K562 (cell line): ENCODE results near the gene TCF4. TPM values are rescaled to one million over a fixed set of nuclear protein-coding genes. Genes with fewer than 3 reads are reported as not detected.

Experiments used
- ATAC-seq: fragments of 200-7000 bp; cut with Tn5 transposase; 3 replicates; pipeline ENCODE4 v1.9.1; 2020; ENCODE audit warnings: moderate library complexity
- BruUV-seq: library from RNA; stranded (reverse); fragments of 400-500 nt; replicated peaks from 2 replicates; lab custom pipeline; 2021; lab: Mats Ljungman, UMichigan
- CTCF ChIA-PET: fragments of 300-600 bp; formaldehyde crosslinking; extraction: SDS; loops from one replicate; lab custom pipeline; 2021; ENCODE audit warnings: low intra/inter-chr PET ratio; lab: Yijun Ruan, JAX
- POLR2A ChIA-PET: fragments of 300-600, 350-650 bp; sonication (Branson Sonifier 250); formaldehyde crosslinking; extraction: SDS; loops from one replicate; lab custom pipeline; 2021; ENCODE audit warnings: antibody characterized with exemption, inconsistent platforms; lab: Yijun Ruan, JAX
- DNase-seq, 4 experiments: peaks; one replicate each; pipeline versions ENCODE4 v3.0.0 to v3.0.0-alpha.2; 2011 to 2018; ENCODE audit warnings: low spot score in 3 of 4, mixed read lengths in 3 of 4; ENCODE audit errors: extremely low read depth in 1 of 4
- FAIRE-seq: peaks from 2 replicates; lab custom pipeline; 2011; peaks lifted over from hg19 to GRCh38; lab: Jason Lieb, UNC
- H2AFZ ChIP-seq: 2 replicates; pipeline ENCODE4 v1.6.0; 2011; ENCODE audit warnings: low read depth, low read length, control low read depth, inconsistent platforms
- H3K27ac ChIP-seq: fragments of 200-600 bp; 3 replicates; pipeline ENCODE4 v1.8.0; 2011; ENCODE audit warnings: low read depth, mild to moderate bottlenecking, control low read depth, inconsistent platforms, low read length, moderate library complexity, mixed read lengths; ENCODE audit errors: extremely low read depth
- H3K27me3 ChIP-seq, 2 experiments: fragments of 300-600 bp in 1 of 2; 2 replicates in 1 of 2; 3 replicates in 1 of 2; pipeline versions ENCODE4 v1.6.0 to v1.8.0; 2011; ENCODE audit warnings: inconsistent platforms in 2 of 2, low read length in 2 of 2, mild to moderate bottlenecking in 1 of 2, mixed read lengths in 1 of 2, moderate library complexity in 1 of 2; ENCODE audit not compliant: control insufficient read depth in 2 of 2, insufficient read depth in 2 of 2
- H3K36me3 ChIP-seq: fragments of 300-600 bp; 3 replicates; pipeline ENCODE4 v1.8.0; 2011; ENCODE audit warnings: mild to moderate bottlenecking, low read length, inconsistent platforms; ENCODE audit not compliant: control insufficient read depth, insufficient read depth
- H3K4me1 ChIP-seq, 2 experiments: fragments of 200-600 bp in 1 of 2; replicated peaks in 1 of 2; 2 replicates in 1 of 2; 3 replicates in 1 of 2; pipeline versions ENCODE4 v1.5.1 to v1.8.0; 2011; ENCODE audit warnings: inconsistent platforms in 2 of 2, low read length in 2 of 2, mild to moderate bottlenecking in 1 of 2, mixed read lengths in 1 of 2, moderate library complexity in 1 of 2; ENCODE audit not compliant: control insufficient read depth in 2 of 2, insufficient read depth in 2 of 2
- H3K4me2 ChIP-seq: 2 replicates; pipeline ENCODE4 v1.6.1; 2011; ENCODE audit warnings: low read length, control low read depth, inconsistent platforms, mixed read lengths; ENCODE audit not compliant: insufficient read depth
- H3K4me3 ChIP-seq: fragments of 200-600 bp; sonication (generic), shearing (Covaris generic); 2 replicates; pipeline ENCODE4 v1.5.1; 2016; ENCODE audit warnings: control low read depth, inconsistent platforms
- H3K79me2 ChIP-seq: fragments of 200-600 bp; 3 replicates; pipeline ENCODE4 v1.8.0; 2011; ENCODE audit warnings: low read length, inconsistent platforms; ENCODE audit not compliant: control insufficient read depth, insufficient read depth
- H3K9ac ChIP-seq, 2 experiments: 2 replicates each; pipeline versions ENCODE4 v1.6.0 to v1.6.1; 2011; ENCODE audit warnings: low read depth in 2 of 2, low read length in 2 of 2, control low read depth in 1 of 2, inconsistent platforms in 1 of 2, mild to moderate bottlenecking in 1 of 2, mixed read lengths in 1 of 2; ENCODE audit not compliant: insufficient read depth in 1 of 2
- H3K9me1 ChIP-seq: one replicate; pipeline ENCODE4 v1.6.0; 2011; ENCODE audit warnings: inconsistent platforms, mild to moderate bottlenecking, low read length, moderate library complexity; ENCODE audit not compliant: control insufficient read depth, insufficient read depth
- H3K9me3 ChIP-seq: replicated peaks from 2 replicates; pipeline ENCODE4 v1.5.1; 2011; ENCODE audit warnings: low read depth, low read length, inconsistent platforms; ENCODE audit not compliant: control insufficient read depth, insufficient read depth
- H4K20me1 ChIP-seq: replicated peaks from 2 replicates; pipeline ENCODE4 v1.6.1; 2011; ENCODE audit warnings: low read length, inconsistent platforms, mixed read lengths; ENCODE audit not compliant: control insufficient read depth, insufficient read depth
- DIDO1 ChIP-seq: fragments of 450-650 bp; IDR thresholded peaks from 2 replicates; pipeline ENCODE4 v1.6.1; 2016; ENCODE audit warnings: low read depth, missing biosample characterization, missing genetic modification characterization
- RCOR1 ChIP-seq, 2 experiments: IDR thresholded peaks; 2 replicates each; pipeline ENCODE4 v1.6.1; 2012; ENCODE audit warnings: low read depth in 2 of 2, low read length in 2 of 2, borderline replicate concordance in 1 of 2, improper control_type of control experiment in 1 of 2
- SP2 ChIP-seq: IDR thresholded peaks from 2 replicates; pipeline ENCODE4 v1.6.1; 2011; ENCODE audit warnings: mild to moderate bottlenecking, low read depth, low read length, moderate library complexity; ENCODE audit not compliant: poor library complexity, severe bottlenecking; ENCODE audit errors: extremely low read depth
- TARDBP ChIP-seq: fragments of 450-650 bp; IDR thresholded peaks from 2 replicates; pipeline ENCODE4 v1.6.1; 2016
- TCF7L2 ChIP-seq: fragments of 150-350 bp; IDR thresholded peaks from 2 replicates; pipeline ENCODE4 v1.6.1; 2016; ENCODE audit warnings: low read depth, mild to moderate bottlenecking, low read length, moderate library complexity
- TRIM28 ChIP-seq: fragments of 450-650 bp; IDR thresholded peaks from 2 replicates; pipeline ENCODE4 v1.6.1; 2017
- TSC22D4 ChIP-seq: fragments of 450-650 bp; IDR thresholded peaks from 2 replicates; pipeline ENCODE4 v1.6.1; 2016; ENCODE audit warnings: missing genetic modification characterization, missing biosample characterization, control low read depth
- ZNF431 ChIP-seq: sonication (generic); formaldehyde crosslinking; IDR thresholded peaks from 2 replicates; pipeline ENCODE4 v1.8.0; 2022; ENCODE audit warnings: mild to moderate bottlenecking, missing genetic modification reagents
- ZNF655 ChIP-seq: fragments of 250-450 bp; sonication (Bioruptor Pico); IDR thresholded peaks from 2 replicates; pipeline ENCODE4 v1.5.0; 2021
- ZNF740 ChIP-seq, 3 experiments: fragments of 200-800 bp in 1 of 3; sonication (Bioruptor generic) in 1 of 3; sonication (generic) in 1 of 3; formaldehyde crosslinking in 1 of 3; IDR thresholded peaks; 2 replicates each; pipeline versions ENCODE4 v1.6.1 to v1.8.0; 2016 to 2022; ENCODE audit warnings: mild to moderate bottlenecking in 2 of 3, missing compliant biosample characterization in 2 of 3, missing genetic modification characterization in 2 of 3, missing genetic modification reagents in 1 of 3
- ZNF780A ChIP-seq: fragments of 250-450 bp; sonication (Bioruptor Pico); IDR thresholded peaks from 2 replicates; pipeline ENCODE4 v1.5.0; 2021; ENCODE audit warnings: mild to moderate bottlenecking
- WGBS: fragments of 100-300 bp; shearing (Covaris generic); methylation state at CpG from one replicate; pipeline ENCODE4 v1.1.6; 2016; ENCODE audit warnings: low coverage, mixed read lengths; ENCODE audit not compliant: insufficient coverage; ENCODE audit errors: missing lambda C conversion rate; 5-methylcytosine and 5-hydroxymethylcytosine counted together
- in situ Hi-C: fragments of 300-500 bp; cut with MboI; formaldehyde crosslinking; loops from 4 replicates; pipeline ENCODE4 v1.15.0; 2018; ENCODE audit warnings: inconsistent platforms, mixed read lengths
- intact Hi-C: fragments of 100-400 bp; cut with micrococcal nuclease; formaldehyde crosslinking; loops from 2 replicates; pipeline ENCODE4 v1.14.2; 2022
- polyA plus RNA-seq, 8 experiments: library from polyadenylated mRNA; depleted of rRNA in 4 of 8; stranded (reverse) in 5 of 8; unstranded in 3 of 8; fragments of >200 nt; fragmentation: Nextera tagmentation in 2 of 8; fragmentation: Illumina TruSeq in 1 of 8; extraction: Ambion mirVana in 2 of 8; extraction: Trizol in 1 of 8; gene quantifications; 2 replicates each; pipeline versions ENCODE4 v1.2.1 to v1.2.3, GENCODE V29; 2011 to 2014; ENCODE audit warnings: inconsistent platforms in 1 of 8, missing spikeins in 1 of 8
- total RNA-seq, 7 experiments: library from RNA; depleted of rRNA in 6 of 7; stranded (reverse); fragments of >200 nt in 6 of 7; fragmentation: Illumina TruSeq in 2 of 7; extraction: Trizol in 2 of 7; gene quantifications; 2 replicates each; pipeline versions ENCODE4 v1.2.1 to v1.2.3, GENCODE V29; 2011 to 2021; ENCODE audit warnings: low replicate concordance in 1 of 7
- TF ChIP-seq, protein P1 (sequence below): IDR thresholded peaks from 3 replicates; pipeline ENCODE4 v1.6.1; 2011; ENCODE audit warnings: borderline replicate concordance, mild to moderate bottlenecking; ENCODE audit not compliant: insufficient read length, insufficient read depth
- TF ChIP-seq, protein P2 (sequence below): fragments of 250-450 bp; sonication (Bioruptor Pico); IDR thresholded peaks from 2 replicates; pipeline ENCODE4 v1.8.0; 2022; ENCODE audit warnings: moderate library complexity, mild to moderate bottlenecking, inconsistent platforms

Gene TCF4
- total and polyA plus RNA-seq, 9 of the 15 experiments (the other 6 are each of a cell fraction or from before 2014, with no cell fraction given): 4.8 to 24.7 (median 15.2) TPM

GRCh38 chr18:55354795-55355194, 233.2 kb downstream of the TCF4 start:
- POLR2A ChIA-PET: interaction anchor here (1.1 kb wide), 1 partner anchor 11 kb away, joined by 4 read pairs; no protein-coding TSS in a partner anchor
- TF ChIP-seq ZNF431 (CRISPR knock-in tag) (no peak), ZNF655 (no peak)
- Histone ChIP-seq H3K9ac (no peak overlapping the region), H3K27me3 (no peaks in the 10 kb centered on the region), H4K20me1 (no peaks in the 10 kb centered on the region), H2AFZ (no peak overlapping the region), H3K79me2 (no peaks in the 10 kb centered on the region), H3K36me3 (no peaks in the 10 kb centered on the region), H3K4me1 (no peaks in the 10 kb centered on the region), H3K27ac (no peak overlapping the region), H3K4me2 (no peak overlapping the region), H3K9me3 (no peaks in the 10 kb centered on the region), H3K4me3 (no peak overlapping the region), H3K9me1 (no peaks in the 10 kb centered on the region)
- WGBS: 58% methylated on average over 4 of the region's 4 CpGs
- no TSS peak for BruUV-seq
- in situ Hi-C loops (no loop called here), intact Hi-C loops (no loop called here)
- ATAC-seq (no peak), FAIRE-seq (no peak), DNase-seq (no peak)
- CTCF ChIA-PET: no interaction called here

- Histone ChIP-seq H3K27ac (no peak overlapping the region), H3K4me1 (no peaks in the 10 kb centered on the region), H3K9me1 (no peaks in the 10 kb centered on the region), H3K79me2 (no peaks in the 10 kb centered on the region), H3K9me3 (no peaks in the 10 kb centered on the region), H3K9ac (no peak overlapping the region), H2AFZ (no peak overlapping the region), H3K27me3 (no peaks in the 10 kb centered on the region), H3K36me3 (no peaks in the 10 kb centered on the region), H3K4me3 (no peak overlapping the region), H4K20me1 (no peaks in the 10 kb centered on the region), H3K4me2 (no peak overlapping the region)
- CTCF ChIA-PET: no interaction called here
- no TSS peak for BruUV-seq
- POLR2A ChIA-PET: no interaction called here
- DNase-seq (no peak), FAIRE-seq (no peak), ATAC-seq (no peak)
- intact Hi-C loops: no loop called here
- in situ Hi-C loops: no loop called here
- WGBS: 84% methylated on average over 3 of the region's 3 CpGs
- TF ChIP-seq TRIM28 (no peak), ZNF740 (CRISPR knock-in tag; IDR thresholded peaks at IDR 0.05) (no peak), ZNF740 (tag; IDR thresholded peaks at IDR 0.05) (no peak), SP2 (no peak), DIDO1 (tag) (no peak), TSC22D4 (tag) (no peak), ZNF780A (no peak), TCF7L2 (no peak), TARDBP (no peak), RCOR1 (IDR thresholded peaks at IDR 0.05; ENCODE audit: borderline replicate concordance in 1 of 2, low read depth in 2 of 2, low read length in 2 of 2) (no peak)
- TF ChIP-seq, protein P1, sequence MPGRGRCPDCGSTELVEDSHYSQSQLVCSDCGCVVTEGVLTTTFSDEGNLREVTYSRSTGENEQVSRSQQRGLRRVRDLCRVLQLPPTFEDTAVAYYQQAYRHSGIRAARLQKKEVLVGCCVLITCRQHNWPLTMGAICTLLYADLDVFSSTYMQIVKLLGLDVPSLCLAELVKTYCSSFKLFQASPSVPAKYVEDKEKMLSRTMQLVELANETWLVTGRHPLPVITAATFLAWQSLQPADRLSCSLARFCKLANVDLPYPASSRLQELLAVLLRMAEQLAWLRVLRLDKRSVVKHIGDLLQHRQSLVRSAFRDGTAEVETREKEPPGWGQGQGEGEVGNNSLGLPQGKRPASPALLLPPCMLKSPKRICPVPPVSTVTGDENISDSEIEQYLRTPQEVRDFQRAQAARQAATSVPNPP: no peak
- TF ChIP-seq, protein P2, sequence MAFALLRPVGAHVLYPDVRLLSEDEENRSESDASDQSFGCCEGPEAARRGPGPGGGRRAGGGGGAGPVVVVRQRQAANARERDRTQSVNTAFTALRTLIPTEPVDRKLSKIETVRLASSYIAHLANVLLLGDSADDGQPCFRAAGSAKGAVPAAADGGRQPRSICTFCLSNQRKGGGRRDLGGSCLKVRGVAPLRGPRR (CRISPR knock-in tag): no peak
These were observed 234.2 kb downstream of the TCF4 start for GRCh38 chr18:55353806-55354205.
